K562 (cell line): ENCODE data around the gene PNPLA7. TPM values are rescaled to one million over a fixed set of nuclear protein-coding genes. Genes with fewer than 3 reads are reported as not detected.

Source experiments
- ATAC-seq: fragments of 200-7000 bp; cut with Tn5 transposase; 3 replicates; pipeline ENCODE4 v1.9.1; 2020; ENCODE audit warnings: moderate library complexity
- BruUV-seq: library from RNA; stranded (reverse); fragments of 400-500 nt; replicated peaks from 2 replicates; lab custom pipeline; 2021; lab: Mats Ljungman, UMichigan
- CTCF ChIA-PET: fragments of 300-600 bp; formaldehyde crosslinking; extraction: SDS; loops from one replicate; lab custom pipeline; 2021; ENCODE audit warnings: low intra/inter-chr PET ratio; lab: Yijun Ruan, JAX
- POLR2A ChIA-PET: fragments of 300-600, 350-650 bp; sonication (Branson Sonifier 250); formaldehyde crosslinking; extraction: SDS; loops from one replicate; lab custom pipeline; 2021; ENCODE audit warnings: antibody characterized with exemption, inconsistent platforms; lab: Yijun Ruan, JAX
- DNase-seq, 4 experiments: peaks; one replicate each; pipeline versions ENCODE4 v3.0.0 to v3.0.0-alpha.2; 2011 to 2018; ENCODE audit warnings: low spot score in 3 of 4, mixed read lengths in 3 of 4; ENCODE audit errors: extremely low read depth in 1 of 4
- FAIRE-seq: peaks from 2 replicates; lab custom pipeline; 2011; peaks lifted over from hg19 to GRCh38; lab: Jason Lieb, UNC
- H2AFZ ChIP-seq: 2 replicates; pipeline ENCODE4 v1.6.0; 2011; ENCODE audit warnings: low read depth, low read length, control low read depth, inconsistent platforms
- H3K27ac ChIP-seq: fragments of 200-600 bp; 3 replicates; pipeline ENCODE4 v1.8.0; 2011; ENCODE audit warnings: low read depth, mild to moderate bottlenecking, control low read depth, inconsistent platforms, low read length, moderate library complexity, mixed read lengths; ENCODE audit errors: extremely low read depth
- H3K27me3 ChIP-seq, 2 experiments: fragments of 300-600 bp in 1 of 2; 2 replicates in 1 of 2; 3 replicates in 1 of 2; pipeline versions ENCODE4 v1.6.0 to v1.8.0; 2011; ENCODE audit warnings: inconsistent platforms in 2 of 2, low read length in 2 of 2, mild to moderate bottlenecking in 1 of 2, mixed read lengths in 1 of 2, moderate library complexity in 1 of 2; ENCODE audit not compliant: control insufficient read depth in 2 of 2, insufficient read depth in 2 of 2
- H3K36me3 ChIP-seq: fragments of 300-600 bp; 3 replicates; pipeline ENCODE4 v1.8.0; 2011; ENCODE audit warnings: mild to moderate bottlenecking, low read length, inconsistent platforms; ENCODE audit not compliant: control insufficient read depth, insufficient read depth
- H3K4me1 ChIP-seq, 2 experiments: fragments of 200-600 bp in 1 of 2; replicated peaks in 1 of 2; 2 replicates in 1 of 2; 3 replicates in 1 of 2; pipeline versions ENCODE4 v1.5.1 to v1.8.0; 2011; ENCODE audit warnings: inconsistent platforms in 2 of 2, low read length in 2 of 2, mild to moderate bottlenecking in 1 of 2, mixed read lengths in 1 of 2, moderate library complexity in 1 of 2; ENCODE audit not compliant: control insufficient read depth in 2 of 2, insufficient read depth in 2 of 2
- H3K4me2 ChIP-seq: 2 replicates; pipeline ENCODE4 v1.6.1; 2011; ENCODE audit warnings: low read length, control low read depth, inconsistent platforms, mixed read lengths; ENCODE audit not compliant: insufficient read depth
- H3K4me3 ChIP-seq: fragments of 200-600 bp; sonication (generic), shearing (Covaris generic); 2 replicates; pipeline ENCODE4 v1.5.1; 2016; ENCODE audit warnings: control low read depth, inconsistent platforms
- H3K79me2 ChIP-seq: fragments of 200-600 bp; 3 replicates; pipeline ENCODE4 v1.8.0; 2011; ENCODE audit warnings: low read length, inconsistent platforms; ENCODE audit not compliant: control insufficient read depth, insufficient read depth
- H3K9ac ChIP-seq, 2 experiments: 2 replicates each; pipeline versions ENCODE4 v1.6.0 to v1.6.1; 2011; ENCODE audit warnings: low read depth in 2 of 2, low read length in 2 of 2, control low read depth in 1 of 2, inconsistent platforms in 1 of 2, mild to moderate bottlenecking in 1 of 2, mixed read lengths in 1 of 2; ENCODE audit not compliant: insufficient read depth in 1 of 2
- H3K9me1 ChIP-seq: one replicate; pipeline ENCODE4 v1.6.0; 2011; ENCODE audit warnings: inconsistent platforms, mild to moderate bottlenecking, low read length, moderate library complexity; ENCODE audit not compliant: control insufficient read depth, insufficient read depth
- H3K9me3 ChIP-seq: replicated peaks from 2 replicates; pipeline ENCODE4 v1.5.1; 2011; ENCODE audit warnings: low read depth, low read length, inconsistent platforms; ENCODE audit not compliant: control insufficient read depth, insufficient read depth
- H4K20me1 ChIP-seq: replicated peaks from 2 replicates; pipeline ENCODE4 v1.6.1; 2011; ENCODE audit warnings: low read length, inconsistent platforms, mixed read lengths; ENCODE audit not compliant: control insufficient read depth, insufficient read depth
- EZH2 ChIP-seq: IDR thresholded peaks from 2 replicates; pipeline ENCODE4 v1.6.1; 2012; ENCODE audit warnings: low read depth, mild to moderate bottlenecking, inconsistent platforms, low read length, borderline replicate concordance
- MLX ChIP-seq, 2 experiments: fragments of 450-650 bp in 1 of 2; sonication (generic) in 1 of 2; formaldehyde crosslinking; conservative IDR thresholded peaks; 2 replicates each; pipeline versions ENCODE4 v1.4.0 to v1.8.1; 2020 to 2022; ENCODE audit warnings: mild to moderate bottlenecking in 1 of 2, missing genetic modification reagents in 1 of 2
- RBFOX2 ChIP-seq: fragments of 200-400 bp; formaldehyde crosslinking; IDR thresholded peaks from 2 replicates; pipeline ENCODE4 v1.6.1; 2017; ENCODE audit warnings: low read depth, mild to moderate bottlenecking, low read length, moderate library complexity
- WGBS: fragments of 100-300 bp; shearing (Covaris generic); methylation state at CpG from one replicate; pipeline ENCODE4 v1.1.6; 2016; ENCODE audit warnings: low coverage, mixed read lengths; ENCODE audit not compliant: insufficient coverage; ENCODE audit errors: missing lambda C conversion rate; 5-methylcytosine and 5-hydroxymethylcytosine counted together
- in situ Hi-C: fragments of 300-500 bp; cut with MboI; formaldehyde crosslinking; loops from 4 replicates; pipeline ENCODE4 v1.15.0; 2018; ENCODE audit warnings: inconsistent platforms, mixed read lengths
- intact Hi-C: fragments of 100-400 bp; cut with micrococcal nuclease; formaldehyde crosslinking; loops from 2 replicates; pipeline ENCODE4 v1.14.2; 2022
- polyA plus RNA-seq, 8 experiments: library from polyadenylated mRNA; depleted of rRNA in 4 of 8; stranded (reverse) in 5 of 8; unstranded in 3 of 8; fragments of >200 nt; fragmentation: Nextera tagmentation in 2 of 8; fragmentation: Illumina TruSeq in 1 of 8; extraction: Ambion mirVana in 2 of 8; extraction: Trizol in 1 of 8; gene quantifications; 2 replicates each; pipeline versions ENCODE4 v1.2.1 to v1.2.3, GENCODE V29; 2011 to 2014; ENCODE audit warnings: inconsistent platforms in 1 of 8, missing spikeins in 1 of 8
- total RNA-seq, 7 experiments: library from RNA; depleted of rRNA in 6 of 7; stranded (reverse); fragments of >200 nt in 6 of 7; fragmentation: Illumina TruSeq in 2 of 7; extraction: Trizol in 2 of 7; gene quantifications; 2 replicates each; pipeline versions ENCODE4 v1.2.1 to v1.2.3, GENCODE V29; 2011 to 2021; ENCODE audit warnings: low replicate concordance in 1 of 7

Gene PNPLA7
- total and polyA plus RNA-seq, 9 of the 15 experiments (the other 6 are each of a cell fraction or from before 2014, with no cell fraction given), result 0.01 to 0.85 (median 0.19) TPM; not detected in 1

GRCh38 chr9:137543237-137543963 is 6.8 kb downstream of the PNPLA7 start:
- ChIA-PET CTCF (no interaction called here), POLR2A (no interaction called here)
- ATAC-seq, result no peak
- Histone ChIP-seq H3K9me1 (no peaks in the 10 kb centered on the region), H2AFZ (no peak overlapping the region), H4K20me1 (no peaks in the 10 kb centered on the region), H3K9ac (peak overlapping the region in 1 of 2 experiments; percentile 82; a peak in 2 of 4 replicates), H3K79me2 (no peaks in the 10 kb centered on the region), H3K27ac (no peak overlapping the region), H3K36me3 (no peaks in the 10 kb centered on the region), H3K9me3 (peaks cover 2% of the 10 kb centered on the region; the same call in 1 of the 2 replicates), H3K4me2 (no peak overlapping the region), H3K4me1 (peaks cover 0 to 39% of the 10 kb centered on the region in 2 experiments; a peak in 2 of 5 replicates), H3K27me3 (peaks cover 0 to 5% of the 10 kb centered on the region in 2 experiments; a peak in 1 of 5 replicates), H3K4me3 (no peak overlapping the region)
- in situ Hi-C loops (no loop called here), intact Hi-C loops (no loop called here)
- 42% methylated on average over 21 of the region's 25 CpGs for WGBS
- FAIRE-seq, result no peak
- BruUV-seq, result no TSS peak
- no peak for DNase-seq
- TF ChIP-seq MLX (CRISPR knock-in tag; conservative IDR thresholded peaks at IDR 0.05), result no peak
- 0 out of 2 replicates have a peak, but pooled peaks have one; percentile 7 for TF ChIP-seq RBFOX2
- TF ChIP-seq EZH2, result no peak
